NB4 (cell line): ENCODE results near the gene DOK6.

Experiments
- CTCF ChIP-seq: IDR thresholded peaks from one replicate; pipeline ENCODE4 v1.5.1; 2012; ENCODE audit warnings: low read depth, low read length
- POLR2A ChIP-seq: IDR thresholded peaks from 2 replicates; pipeline ENCODE4 v1.6.1; 2011; ENCODE audit warnings: mild to moderate bottlenecking; ENCODE audit not compliant: insufficient read length; ENCODE audit errors: extremely low read depth

GRCh38 chr18:69558052-69558451 lies 157.4 kb downstream of the DOK6 start:
- TF ChIP-seq CTCF, result no peak
- TF ChIP-seq POLR2A, result no peak
